NCI-H1930 (cell line): Measurements from ENCODE around the gene HSPA1L.

Experiments used
- DNase-seq, 2 experiments: peaks; one replicate each; lab custom pipeline; 2025; lab: John Stamatoyannopoulos, UW

The HSPA1L gene

DNA sequence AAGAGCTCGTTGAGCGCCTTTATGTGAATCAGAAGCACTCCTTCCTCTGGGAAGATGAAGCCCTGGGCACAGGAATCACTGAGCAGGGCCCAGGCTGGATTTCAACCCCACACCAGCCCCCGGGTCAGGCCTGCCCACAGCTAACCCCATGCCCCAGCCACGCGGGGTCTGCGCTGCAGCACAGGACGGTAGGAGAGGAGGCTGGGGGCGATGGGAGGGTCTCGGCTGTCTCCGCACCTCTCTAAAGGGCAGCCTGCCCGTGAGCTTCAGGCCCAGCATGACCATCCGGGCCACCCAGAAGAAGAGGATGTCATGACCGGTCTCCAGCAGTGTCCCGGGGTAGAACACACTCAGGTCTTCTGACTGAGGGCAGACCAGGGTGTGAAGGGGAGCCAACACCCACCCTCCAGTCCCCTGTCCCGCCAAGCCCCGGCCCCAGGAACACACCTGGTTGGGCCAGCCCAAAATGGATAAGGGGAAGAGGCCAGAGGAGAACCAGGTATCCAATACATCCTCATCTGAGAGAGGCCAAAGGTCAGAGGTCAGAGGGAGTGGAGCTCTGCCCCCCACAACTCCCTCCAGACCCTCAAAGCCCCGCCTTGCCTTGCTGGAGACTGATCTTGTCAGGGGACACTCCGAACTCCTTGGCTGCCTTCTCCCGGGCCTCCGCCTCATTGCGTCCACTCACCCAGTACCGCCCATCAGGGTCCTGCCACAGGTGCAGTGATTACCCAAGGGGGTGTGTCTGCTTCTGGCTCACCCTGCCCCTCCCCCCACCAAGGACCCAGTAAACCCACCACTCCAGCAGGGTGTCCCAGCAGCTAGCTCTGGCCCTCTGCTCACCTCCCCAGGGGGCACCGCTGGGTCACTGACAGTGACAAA lies 33.6 kb downstream of the HSPA1L start:
- DNase-seq = no peak

DNA sequence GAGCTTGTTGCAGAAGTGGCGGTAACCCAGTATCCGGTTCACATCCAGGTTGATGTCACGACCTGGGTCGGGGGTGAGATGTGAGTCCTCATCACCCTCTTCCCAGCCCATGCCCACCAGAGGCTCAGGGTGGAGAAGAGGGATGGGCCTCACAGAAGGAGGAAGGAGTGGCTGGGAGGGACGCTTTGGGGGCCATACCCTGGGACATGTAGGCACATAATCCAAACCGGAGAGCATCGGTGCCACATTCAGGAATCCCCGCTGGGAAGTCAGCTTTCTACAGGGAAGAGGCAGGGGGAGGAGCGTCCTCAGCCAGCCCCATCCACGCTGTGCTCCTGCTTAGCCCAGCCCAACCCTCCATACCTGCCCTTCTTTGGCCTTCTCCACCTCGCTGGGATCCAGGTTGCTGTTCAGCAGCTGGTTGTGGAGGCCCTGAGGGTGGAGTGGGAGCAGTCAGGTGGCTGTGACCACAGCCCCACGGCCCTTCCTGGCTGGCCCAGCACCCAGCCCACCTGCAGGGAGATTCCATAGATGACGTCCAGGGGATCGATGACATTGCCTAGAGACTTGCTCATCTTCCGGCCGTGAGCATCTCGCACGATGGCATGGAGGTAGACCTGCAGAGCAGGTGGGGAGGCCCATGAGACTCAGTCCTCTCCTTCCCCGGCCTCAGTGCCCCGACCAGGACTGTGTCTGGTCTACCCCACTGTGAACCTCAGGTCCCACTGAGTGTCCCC lies 34.4 kb downstream of the HSPA1L start:
- DNase-seq = no peak

DNA sequence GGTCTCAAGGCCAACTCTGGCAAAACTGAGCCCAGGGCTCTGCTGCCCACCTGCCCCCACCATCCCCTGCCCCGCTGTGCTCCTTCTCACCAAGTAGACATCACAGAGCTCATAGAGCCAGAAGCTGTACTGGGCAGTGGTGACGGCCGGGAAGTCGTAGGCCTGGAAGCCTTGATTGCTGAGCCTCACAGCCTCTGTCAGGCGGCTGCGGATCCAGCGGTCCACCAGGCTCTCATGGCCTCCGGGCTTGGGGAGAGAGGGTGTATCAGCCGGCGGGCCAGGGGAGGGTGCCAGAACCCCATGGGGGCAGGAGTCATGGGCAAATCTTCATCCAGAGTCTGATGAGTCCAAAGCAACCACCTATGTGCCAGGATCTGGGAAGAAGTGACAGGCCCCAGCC lies 35.2 kb downstream of the HSPA1L start:
- DNase-seq = no peak

DNA sequence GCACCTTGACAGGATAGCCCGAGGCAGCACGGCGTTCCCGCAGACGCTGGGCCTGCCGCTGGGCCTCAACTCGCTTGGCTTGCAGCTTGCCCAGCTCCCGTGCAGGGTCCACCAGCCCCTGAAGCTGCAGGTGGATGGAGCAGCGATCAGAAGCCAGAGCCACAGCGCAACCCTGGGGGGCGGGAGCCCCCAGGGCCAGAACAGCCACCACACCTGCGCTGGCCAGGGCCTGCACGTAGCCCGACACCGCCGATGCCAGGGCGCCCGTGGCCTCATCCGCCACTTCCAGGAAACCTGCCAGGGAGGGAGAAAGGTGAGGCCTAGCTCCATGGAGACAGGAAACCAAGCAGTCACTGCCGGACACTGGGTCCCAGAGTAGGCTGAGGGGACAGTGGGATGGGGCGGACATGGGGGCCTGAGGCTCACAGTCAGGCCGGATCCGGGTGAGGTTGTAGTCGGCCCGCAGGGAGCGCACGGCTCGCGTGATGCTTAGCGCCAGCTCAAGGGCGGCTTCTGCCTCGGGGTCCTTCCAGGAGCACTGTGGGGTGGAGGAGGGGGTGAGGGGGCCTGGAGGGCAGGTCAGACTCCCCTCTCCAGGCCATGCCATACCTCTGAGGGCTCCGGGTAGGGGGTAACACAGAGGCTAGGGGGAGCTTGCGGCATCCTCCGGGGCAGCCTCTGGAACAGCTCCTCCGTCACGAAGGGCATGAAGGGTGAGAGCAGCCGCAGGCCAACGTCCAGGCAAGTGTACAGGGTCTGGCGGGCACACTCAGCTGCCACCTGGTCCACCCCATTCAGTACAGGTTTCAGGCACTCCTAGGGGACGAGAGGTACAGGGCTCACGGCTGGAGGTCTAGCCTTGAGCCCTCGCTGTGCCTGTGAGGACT lies 35.8 kb downstream of the HSPA1L start:
- DNase-seq = no peak

DNA sequence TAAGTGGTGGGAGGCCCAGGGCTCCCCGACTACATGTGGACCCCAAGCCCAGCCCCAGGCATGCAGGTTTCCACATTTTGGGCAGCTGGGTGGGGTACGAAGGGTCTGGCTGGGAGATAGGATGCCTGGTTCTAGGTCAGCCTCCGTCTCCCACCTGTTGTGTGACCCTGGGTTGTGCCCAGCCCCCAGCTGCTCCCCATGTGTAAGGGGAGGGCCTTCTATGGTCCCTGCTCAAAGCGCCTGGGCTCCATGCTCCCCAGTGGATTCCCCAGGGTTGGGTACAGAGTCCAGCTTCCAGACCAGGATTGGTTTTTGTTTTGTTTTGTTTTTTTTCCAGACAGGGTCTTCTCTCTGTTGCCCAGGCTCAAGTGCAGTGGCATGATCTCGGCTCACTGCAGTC lies 36.9 kb downstream of the HSPA1L start:
- DNase-seq = no peak

DNA sequence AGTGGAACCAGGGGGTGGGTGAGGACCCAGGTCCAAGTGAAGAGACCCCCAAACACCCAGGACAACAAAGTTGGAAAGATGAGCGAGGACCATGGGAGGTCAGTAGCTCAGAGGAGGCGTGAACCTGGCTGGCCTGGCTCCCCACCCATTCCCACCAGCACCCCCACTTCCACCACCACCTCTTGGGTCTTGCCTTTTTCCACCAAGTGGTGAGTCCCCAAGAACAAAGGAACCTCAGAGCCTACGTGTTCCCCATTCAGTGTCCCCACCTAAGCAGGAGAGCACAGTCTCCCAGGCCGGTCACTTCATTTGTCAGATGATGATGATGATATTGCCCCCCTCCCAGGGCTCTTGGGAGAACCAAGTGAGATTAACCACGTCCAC lies 37.4 kb downstream of the HSPA1L start:
- DNase-seq = no peak

DNA sequence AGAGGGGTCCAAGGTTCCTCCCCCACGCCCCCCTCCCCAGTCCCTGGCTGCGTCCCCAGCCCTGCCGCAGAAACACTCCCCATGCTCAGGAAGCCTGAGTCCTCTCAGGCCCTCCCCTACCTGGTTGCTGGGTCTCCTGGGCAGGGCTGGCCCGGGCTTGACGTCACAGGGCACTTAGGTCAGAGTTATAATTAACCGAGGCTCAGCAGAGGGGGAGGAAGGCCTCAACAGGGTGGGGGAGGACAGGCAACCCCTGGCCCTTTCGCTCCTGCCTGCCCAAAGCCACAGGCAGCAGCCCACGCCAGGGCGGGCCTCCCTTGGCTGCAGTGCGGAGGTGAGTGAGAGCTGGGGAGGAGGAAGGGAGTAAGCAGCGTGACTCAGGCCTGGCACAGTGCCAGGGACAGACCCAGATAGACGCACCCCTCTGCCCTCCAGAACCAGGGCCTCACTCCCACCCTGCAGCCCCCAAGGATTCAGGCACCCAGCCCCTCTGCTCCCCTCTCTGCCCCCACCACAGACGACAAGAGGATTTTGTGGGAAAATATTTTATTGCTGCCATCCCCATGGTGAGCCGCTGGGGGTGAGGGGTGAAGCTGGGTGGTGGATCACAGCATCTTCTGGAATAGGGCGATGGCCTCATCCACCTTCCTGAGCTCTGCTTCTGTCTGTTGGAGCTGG lies 38.0 kb downstream of the HSPA1L start, which contains the start of gene VWA7:
VWA7 (minus strand) TSS at position 340 of the 678 bp plus-strand sequence. CDS start 549 bp downstream, outside the sequence.
- no peak for DNase-seq

DNA sequence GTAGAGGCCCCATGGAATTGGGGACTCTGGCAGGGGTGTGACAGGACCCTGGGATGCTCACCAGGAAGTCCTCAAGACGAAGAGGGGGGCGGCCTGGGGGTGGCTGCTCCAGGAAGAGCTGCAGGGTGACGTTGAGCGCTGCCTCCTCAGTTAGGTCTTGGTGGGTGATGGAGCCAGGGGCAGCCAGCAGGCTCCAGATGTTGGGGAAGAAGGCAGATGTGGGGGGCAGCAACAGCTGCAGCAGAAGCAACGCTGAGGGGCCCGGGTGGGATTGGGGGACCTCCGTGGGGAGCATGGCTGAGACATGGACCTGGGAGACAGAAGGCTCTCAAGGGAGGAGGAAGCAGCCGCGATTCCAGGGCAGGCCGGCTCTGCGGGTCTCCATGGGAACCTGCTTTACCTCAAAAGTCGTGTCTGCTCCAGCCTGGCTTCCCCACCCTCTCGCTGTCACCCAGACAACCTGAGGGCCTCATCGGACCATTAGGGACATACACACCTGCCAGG lies 38.5 kb downstream of the HSPA1L start:
- DNase-seq = no peak

DNA sequence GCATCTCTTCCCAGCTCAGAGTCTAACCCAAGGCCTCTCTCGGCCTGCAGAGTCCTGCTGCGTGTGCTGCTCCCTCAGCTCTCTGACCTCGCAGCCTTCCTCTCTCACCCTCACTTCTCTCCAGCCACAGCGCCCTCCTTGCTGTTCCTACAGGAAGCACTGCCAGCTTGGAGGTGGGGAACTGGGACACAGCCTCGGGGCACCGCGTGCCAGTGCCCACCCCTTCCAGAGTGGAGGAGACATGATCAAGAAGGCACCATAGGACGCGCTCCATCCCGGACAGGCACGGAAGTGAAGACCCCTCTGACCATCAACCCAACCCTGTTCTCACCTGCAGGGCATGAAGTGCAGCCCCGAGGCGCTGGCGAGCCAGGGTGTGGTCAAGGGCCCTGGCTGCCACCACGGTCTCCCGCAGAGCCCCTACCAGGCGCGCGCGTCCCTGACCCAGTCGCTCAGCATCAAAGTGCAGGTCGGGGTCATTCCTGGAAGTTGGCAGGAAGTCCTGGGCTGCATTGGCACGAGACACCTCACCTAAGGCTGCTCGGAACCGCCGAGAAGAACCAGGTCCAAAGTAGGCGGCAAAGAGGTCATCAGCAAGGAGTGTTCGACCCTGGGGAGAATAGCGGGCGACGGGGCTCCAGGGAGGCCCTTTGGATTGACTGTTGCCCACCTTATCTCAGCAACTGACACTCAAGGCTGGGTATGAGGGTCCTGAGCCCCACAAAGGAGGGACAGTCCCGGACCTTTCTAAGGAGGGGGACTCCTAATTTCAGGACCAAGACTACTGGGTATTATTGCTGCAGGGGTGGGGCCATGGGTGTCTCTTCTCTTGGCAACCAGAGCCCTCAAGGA lies 39.2 kb downstream of the HSPA1L start:
- no peak for DNase-seq

DNA sequence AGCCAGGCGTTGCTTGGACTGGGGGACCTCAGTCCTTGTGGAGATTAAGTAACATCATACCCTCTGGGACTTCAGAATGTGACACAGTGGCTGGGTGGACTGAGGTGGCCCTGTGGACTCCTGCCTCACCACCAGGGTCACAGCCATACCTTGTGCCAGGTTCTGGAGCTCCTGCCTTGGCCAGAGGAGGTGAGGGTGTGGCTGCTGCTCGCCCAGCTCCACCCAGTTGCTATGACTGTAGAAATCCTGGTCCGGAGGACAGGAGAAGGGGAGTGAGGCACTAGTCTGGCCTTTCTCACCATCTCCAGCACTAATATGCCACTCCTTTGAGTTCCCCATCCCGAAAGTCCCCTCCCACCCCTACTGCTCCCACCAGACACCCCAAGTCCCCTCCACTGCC lies 39.9 kb downstream of the HSPA1L start:
- no peak for DNase-seq

DNA sequence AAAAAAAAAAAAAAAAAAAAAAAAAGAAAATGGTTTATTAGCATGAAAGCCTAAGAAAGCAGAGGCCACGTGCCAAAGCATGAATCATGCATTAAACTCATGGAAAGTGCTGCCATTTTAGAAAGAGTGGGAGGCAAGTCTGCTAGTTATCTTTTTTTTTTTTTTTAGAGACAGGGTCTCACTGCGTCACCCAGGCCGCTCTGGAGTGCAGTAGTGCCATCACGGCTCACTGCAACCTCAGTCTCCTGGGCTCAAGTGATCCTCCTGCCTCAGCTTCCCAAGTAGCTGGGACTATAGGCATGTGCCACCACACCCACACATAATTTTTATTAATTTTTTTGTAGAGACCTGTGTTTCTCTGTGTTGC lies 43.1 kb downstream of the HSPA1L start:
- DNase-seq = no peak

DNA sequence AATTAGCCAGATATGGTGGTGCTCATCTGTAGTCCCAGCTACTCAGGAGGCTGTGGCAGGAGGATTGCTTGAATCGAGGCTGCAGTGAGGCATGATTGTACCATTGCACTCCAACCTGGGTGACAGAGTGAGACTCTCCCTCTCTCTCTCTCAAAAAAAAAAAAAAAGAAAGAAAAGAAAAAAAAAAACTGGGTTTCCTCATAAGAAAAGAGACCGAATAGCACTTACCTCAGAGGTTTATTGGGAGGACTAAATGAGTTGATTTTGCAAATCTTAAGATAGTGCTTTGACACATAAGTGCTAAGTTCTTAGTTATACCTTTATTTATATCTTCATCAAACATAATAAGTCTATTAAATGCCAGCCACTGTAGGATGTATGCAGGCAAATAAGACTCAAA lies 44.2 kb downstream of the HSPA1L start:
- no peak for DNase-seq

DNA sequence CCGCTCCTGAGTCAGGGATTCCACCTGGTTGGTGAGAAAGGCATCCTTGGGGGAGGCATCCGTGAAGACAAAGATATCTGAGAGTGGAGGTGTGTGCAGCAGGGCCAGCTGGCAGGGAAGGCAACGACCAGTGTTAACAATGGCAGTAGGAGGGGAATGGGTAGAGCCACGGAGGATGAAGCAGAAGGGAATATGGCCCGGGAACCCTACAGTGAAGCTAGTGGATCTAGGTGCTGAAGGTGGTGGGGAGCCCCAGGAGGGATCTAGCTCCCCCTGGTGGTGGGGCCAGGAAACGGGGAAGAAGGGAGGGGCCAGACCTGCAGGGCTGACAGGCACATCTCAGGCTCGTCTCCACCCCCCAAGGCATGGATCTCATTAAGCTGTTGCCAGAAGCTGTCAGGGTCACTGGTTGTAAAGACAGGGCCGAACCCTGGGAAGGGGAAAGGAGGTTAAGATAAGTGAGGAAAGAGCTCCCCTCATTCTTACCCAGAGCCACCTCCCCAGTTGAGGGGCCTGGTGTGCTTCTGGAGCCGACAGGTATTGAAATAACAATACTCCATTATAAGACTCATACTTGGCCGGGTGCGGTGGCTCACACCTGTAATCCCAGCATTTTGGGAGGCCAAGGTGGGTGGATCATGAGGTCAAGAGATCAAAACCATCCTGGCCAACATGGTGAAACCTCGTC lies 45.3 kb downstream of the HSPA1L start:
- peak; percentile 38 to 58 for DNase-seq

DNA sequence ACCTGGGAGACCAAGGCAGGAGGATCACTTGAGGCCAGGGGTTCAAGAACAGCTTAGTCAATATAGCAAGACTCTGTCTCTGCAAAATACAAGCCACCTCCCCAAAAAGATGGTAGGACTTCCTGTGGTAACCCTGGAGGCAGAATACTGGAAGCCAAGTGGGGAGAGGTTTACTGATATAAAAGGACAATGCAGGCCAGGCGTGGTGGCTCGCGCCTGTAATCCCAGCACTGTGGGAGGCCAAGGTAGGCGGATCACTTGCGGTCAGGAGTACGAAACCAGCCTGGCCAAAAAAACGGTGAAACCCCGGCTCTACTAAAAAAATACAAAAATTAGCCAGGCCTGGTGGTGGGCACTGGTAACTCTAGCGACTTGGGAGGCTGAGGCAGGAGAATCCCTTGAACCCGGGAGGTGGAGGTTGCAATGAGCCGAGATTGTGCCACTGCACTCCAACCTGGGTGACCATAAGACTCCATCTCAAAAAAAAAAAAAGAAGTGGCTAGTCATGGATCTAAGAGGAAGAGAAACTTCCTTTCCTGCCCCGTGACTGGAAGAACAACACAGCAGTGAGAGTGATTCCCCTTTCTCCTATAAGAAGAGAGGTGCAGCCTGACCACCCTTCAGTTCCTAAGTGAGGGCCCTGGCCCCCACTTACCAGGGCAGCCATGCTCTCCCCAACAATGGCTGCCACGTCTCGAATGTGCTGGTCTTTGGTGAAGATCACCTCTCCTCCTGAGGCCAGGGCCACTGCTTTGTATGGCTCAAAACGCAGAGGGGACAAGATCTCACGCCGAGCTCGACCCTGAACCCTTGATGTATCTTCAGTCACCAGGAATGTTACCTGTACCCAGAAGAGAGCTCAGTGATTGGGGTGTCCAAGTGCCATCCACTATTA lies 46.5 kb downstream of the HSPA1L start:
- DNase-seq = no peak

DNA sequence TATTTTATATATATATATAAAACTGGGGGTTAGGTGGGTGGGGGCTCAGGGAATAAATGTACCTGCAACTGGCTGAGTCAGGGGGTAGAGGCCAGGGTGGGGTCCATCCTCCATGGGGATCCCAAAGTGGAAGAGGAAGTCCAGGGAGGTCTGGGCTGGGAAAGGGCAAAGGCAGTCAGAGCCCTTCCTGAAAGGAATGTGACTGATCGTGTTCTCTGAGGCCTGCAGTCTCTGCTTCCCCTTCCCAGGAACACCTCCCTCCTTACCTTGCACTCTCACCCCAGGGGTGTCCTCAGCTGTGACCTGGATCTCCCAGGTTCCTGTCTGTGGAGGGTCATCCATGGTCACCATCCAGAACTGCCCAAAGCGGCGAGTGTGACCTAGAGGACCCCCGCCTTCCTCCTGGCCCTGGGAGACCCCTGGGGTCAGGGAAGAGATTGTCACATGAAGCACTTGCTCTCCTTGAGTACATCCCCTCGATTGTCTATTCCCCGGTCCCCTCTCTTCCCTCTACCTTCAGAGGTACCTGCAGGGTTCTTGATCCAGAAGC lies 47.9 kb downstream of the HSPA1L start:
- no peak for DNase-seq

DNA sequence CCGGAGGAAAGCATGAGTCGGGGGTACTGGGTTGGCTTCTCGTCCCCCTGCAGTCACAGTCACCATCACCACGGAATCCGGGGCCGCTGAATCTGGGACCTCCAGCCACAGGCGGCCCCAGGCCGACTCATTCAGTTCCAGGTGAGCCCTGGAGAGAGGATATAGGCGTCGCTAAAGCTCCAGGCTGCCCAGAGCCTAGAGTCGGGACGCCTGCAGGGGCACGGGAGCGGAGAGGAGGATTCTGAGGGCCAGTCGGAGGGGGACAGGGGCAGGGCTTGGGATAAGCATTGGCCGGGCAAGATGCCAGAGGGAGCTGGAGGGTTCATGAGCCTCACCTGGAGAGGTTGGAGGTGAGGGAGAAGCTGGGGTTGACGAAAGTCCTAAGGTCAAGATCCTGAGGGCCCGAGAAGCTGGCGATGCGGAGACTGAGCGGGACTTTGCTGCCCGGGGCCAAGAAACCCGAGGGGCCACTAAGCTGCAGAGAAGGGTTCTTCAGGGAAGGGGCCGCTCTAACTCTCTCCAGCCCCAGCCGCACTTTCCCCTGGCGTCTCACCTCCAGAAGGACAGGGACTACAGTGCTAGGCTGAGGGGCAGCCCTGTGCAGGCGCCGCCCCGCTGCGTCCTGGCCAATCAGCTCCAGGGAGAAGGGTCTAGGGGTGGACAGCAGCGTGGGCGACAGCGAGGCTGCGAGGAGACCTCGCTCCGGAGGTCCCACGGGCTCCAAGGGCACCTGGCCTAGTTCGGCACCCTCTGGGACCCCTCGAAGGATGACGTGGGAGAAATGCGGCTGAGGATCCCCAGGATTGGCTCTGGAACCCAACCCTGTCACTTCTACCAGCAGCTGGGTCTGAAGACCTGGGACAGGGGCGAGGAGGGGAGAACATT lies 48.9 kb downstream of the HSPA1L start:
- no peak for DNase-seq

DNA sequence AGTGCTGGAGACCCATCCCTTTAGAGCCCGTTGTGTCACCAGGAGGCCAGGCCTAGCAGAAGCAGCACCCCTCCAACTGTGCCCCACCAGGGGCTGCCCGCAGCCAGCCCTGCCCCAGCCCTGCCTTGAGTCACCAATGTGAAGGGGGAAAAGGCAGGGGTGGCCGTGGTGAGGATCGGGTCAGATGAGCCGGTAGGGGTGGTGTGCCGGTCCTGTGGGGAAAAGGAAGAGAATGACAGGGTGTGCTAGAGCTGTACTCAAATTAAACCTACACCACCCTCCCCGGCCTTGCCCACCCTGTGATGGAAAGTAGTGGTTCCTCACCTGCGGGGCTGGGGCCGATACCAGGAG lies 49.5 kb downstream of the HSPA1L start:
- no peak for DNase-seq

DNA sequence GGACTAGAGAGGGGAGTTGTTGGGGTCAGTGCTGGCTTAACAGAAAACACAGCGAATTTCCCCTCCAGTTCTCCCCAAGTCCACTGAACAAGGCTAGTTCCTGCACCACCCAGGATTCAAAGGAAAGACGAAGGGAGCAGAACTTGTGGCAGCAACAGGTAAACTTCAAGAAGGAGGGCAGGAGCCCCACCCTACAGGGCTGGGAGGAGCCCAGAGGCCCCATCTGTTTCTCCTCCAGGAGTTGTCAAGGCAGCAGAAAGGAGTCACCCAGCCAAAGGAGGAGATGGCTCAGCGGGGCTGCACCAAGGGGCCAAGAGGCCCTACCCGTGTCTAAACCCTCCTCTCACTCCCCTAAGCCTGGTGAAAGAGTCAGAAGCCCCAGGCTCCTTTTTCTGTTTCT lies 50.9 kb downstream of the HSPA1L start:
- no peak for DNase-seq
